ENCODE data around the gene TRABD2A. TPM values are rescaled to one million over a fixed set of nuclear protein-coding genes. Genes with fewer than 3 reads are reported as not detected.
A peak's percentile ranks its signal among the peaks of the same experiment; 100 is the strongest.
"Not testable (repeated sequence)": the region's sequence is repeated elsewhere in the genome, so short reads cannot be mapped to it uniquely, and the experiment has no call there.

Gene TRABD2A
- total and polyA plus RNA-seq, 4 experiments from 2014 or later, result 67.1 to 90.7 (median 82.2) TPM

- H3K27me3 Mint-ChIP-seq, result not testable (repeated sequence)
Observed at GRCh38 chr2:84875619-84876018, 5.3 kb downstream of the TRABD2A start.

GRCh38 chr2:84875213-84875560 is 5.7 kb downstream of the TRABD2A start:
- H3K4me1 Mint-ChIP-seq, result peaks cover 59 to 89% (median 75%) of the 10 kb centered on the region in 4 donors
- H3K27me3 ChIP-seq (ENCODE audit: insufficient read depth, low read length), result no peaks in the 10 kb centered on the region
- intact Hi-C loops (cut with micrococcal nuclease), result no loop called here
- peak overlapping the region; percentile 0 to 97 (median 62) for H3K4me3 Mint-ChIP-seq
- no peak for DNase-seq
- peaks cover 7% of the 10 kb centered on the region for H3K36me3 ChIP-seq (ENCODE audit: insufficient read depth, low read length)
- CTCF ChIA-PET (ENCODE audit: partially characterized antibody), result interaction anchor here (0.6 to 3.8 kb wide), 8 partner anchors 10 to 389 kb away, joined by 3 to 35 read pairs (median 3); no protein-coding TSS in a partner anchor
- no peaks in the 10 kb centered on the region for H3K27me3 Mint-ChIP-seq
- peaks cover 81% of the 10 kb centered on the region for H3K4me1 ChIP-seq (ENCODE audit: insufficient read depth, low read length)
- H3K27ac ChIP-seq (ENCODE audit: low read depth, low read length), result peak overlapping the region; percentile 16
- H3K9me3 ChIP-seq (ENCODE audit: control insufficient read depth in 1 of 2, low read length in 2 of 2), result no peaks in the 10 kb centered on the region
- H3K27ac Mint-ChIP-seq, result peak overlapping the region; percentile 65 to 96 (median 86)
- POLR2A ChIA-PET (ENCODE audit: partially characterized antibody), result interaction anchor here (0.9 kb wide), 1 partner anchor 34 kb away, joined by 3 read pairs; no protein-coding TSS in a partner anchor
- no peaks in the 10 kb centered on the region for H3K9me3 Mint-ChIP-seq
- H3K4me3 ChIP-seq (ENCODE audit: low read length in 2 of 2), result no peak overlapping the region
- H3K36me3 Mint-ChIP-seq, result peaks cover 21 to 41% of the 10 kb centered on the region in 2 donors

More at GRCh38 chr2:84875619-84876018, 5.3 kb downstream of the TRABD2A start:
- peaks cover 55 to 89% (median 70%) of the 10 kb centered on the region in 4 donors for H3K4me1 Mint-ChIP-seq
- H3K9me3 ChIP-seq (ENCODE audit: control insufficient read depth in 1 of 2, low read length in 2 of 2); H3K9me3 Mint-ChIP-seq; intact Hi-C loops (cut with micrococcal nuclease); DNase-seq; H3K27me3 ChIP-seq (ENCODE audit: insufficient read depth, low read length); H3K4me3 ChIP-seq (ENCODE audit: low read length in 2 of 2); H3K36me3 ChIP-seq (ENCODE audit: insufficient read depth, low read length): not testable (repeated sequence)
- Histone ChIP-seq H3K27ac (ENCODE audit: low read depth, low read length) (peak overlapping the region; percentile 16), H3K4me1 (ENCODE audit: insufficient read depth, low read length) (peaks cover 76% of the 10 kb centered on the region)
- peaks cover 16 to 40% of the 10 kb centered on the region in 2 donors for H3K36me3 Mint-ChIP-seq
- H3K4me3 Mint-ChIP-seq, result peak overlapping the region in 5 of 8 donors; percentile 11 to 97 (median 93)
- H3K27ac Mint-ChIP-seq, result peak overlapping the region; percentile 65 to 96 (median 88)
- ChIA-PET POLR2A (ENCODE audit: partially characterized antibody) (interaction anchor here (1.3 to 2.4 kb wide), 3 partner anchors 29 to 50 kb away, joined by 3 to 12 read pairs (median 5); no protein-coding TSS in a partner anchor), CTCF (ENCODE audit: partially characterized antibody) (interaction anchor here (0.6 to 3.8 kb wide), 8 partner anchors 11 to 389 kb away, joined by 3 to 35 read pairs (median 3); no protein-coding TSS in a partner anchor)

GRCh38 chr2:84874381-84875212 is 6.3 kb downstream of the TRABD2A start:
- CTCF ChIA-PET (ENCODE audit: partially characterized antibody), result interaction anchor here (1.1 to 7.9 kb wide), 4 partner anchors 17 to 133 kb away, joined by 3 to 64 read pairs (median 20); no protein-coding TSS in a partner anchor
- H3K9me3 ChIP-seq (ENCODE audit: control insufficient read depth in 1 of 2, low read length in 2 of 2), result no peaks in the 10 kb centered on the region
- intact Hi-C loops (cut with micrococcal nuclease), result no loop called here
- Mint-ChIP-seq H3K27me3 (no peaks in the 10 kb centered on the region), H3K4me3 (peak overlapping the region; percentile 0 to 97 (median 57)), H3K4me1 (peaks cover 62 to 89% (median 79%) of the 10 kb centered on the region in 4 donors), H3K27ac (peak overlapping the region; percentile 65 to 96 (median 86)), H3K9me3 (no peaks in the 10 kb centered on the region), H3K36me3 (peaks cover 25 to 40% of the 10 kb centered on the region in 2 donors)
- H3K4me3 ChIP-seq (ENCODE audit: low read length in 2 of 2), result no peak overlapping the region
- peaks cover 7% of the 10 kb centered on the region for H3K36me3 ChIP-seq (ENCODE audit: insufficient read depth, low read length)
- H3K27ac ChIP-seq (ENCODE audit: low read depth, low read length), result peak overlapping the region; percentile 16
- POLR2A ChIA-PET (ENCODE audit: partially characterized antibody), result interaction anchor here (0.7 to 0.9 kb wide), 2 partner anchors 33 to 51 kb away, joined by 3 read pairs; no protein-coding TSS in a partner anchor
- peaks cover 87% of the 10 kb centered on the region for H3K4me1 ChIP-seq (ENCODE audit: insufficient read depth, low read length)
- no peaks in the 10 kb centered on the region for H3K27me3 ChIP-seq (ENCODE audit: insufficient read depth, low read length)
- peak in 1 of 5 donors; percentile 71 for DNase-seq

GRCh38 chr2:84873350-84873749 is 7.5 kb downstream of the TRABD2A start:
- intact Hi-C loops (cut with micrococcal nuclease), result no loop called here

GRCh38 chr2:84872691-84873090 is 8.2 kb downstream of the TRABD2A start:
- ChIA-PET POLR2A (ENCODE audit: partially characterized antibody) (interaction anchor here (1.1 to 2.8 kb wide), 2 partner anchors 8 to 33 kb away, joined by 7 to 13 read pairs; partner anchors contain the start of genes TMSB10 and TRABD2A), CTCF (ENCODE audit: partially characterized antibody) (interaction anchor here (0.8 to 7.9 kb wide), 3 partner anchors 16 to 53 kb away, joined by 3 to 64 read pairs (median 4); no protein-coding TSS in a partner anchor)
- H3K27ac Mint-ChIP-seq, result peak overlapping the region in 3 of 7 donors; percentile 6 to 70 (median 17)
- H3K27me3 Mint-ChIP-seq; H3K9me3 Mint-ChIP-seq; H3K27me3 ChIP-seq (ENCODE audit: insufficient read depth, low read length); H3K27ac ChIP-seq (ENCODE audit: low read depth, low read length); H3K4me3 ChIP-seq (ENCODE audit: low read length in 2 of 2); H3K9me3 ChIP-seq (ENCODE audit: control insufficient read depth in 1 of 2, low read length in 2 of 2); DNase-seq; H3K4me3 Mint-ChIP-seq; intact Hi-C loops (cut with micrococcal nuclease): not testable (repeated sequence)
- H3K36me3 ChIP-seq (ENCODE audit: insufficient read depth, low read length), result peaks cover 11% of the 10 kb centered on the region
- peaks cover 30 to 48% of the 10 kb centered on the region in 2 donors for H3K36me3 Mint-ChIP-seq
- peaks cover 56 to 87% (median 75%) of the 10 kb centered on the region in 4 donors for H3K4me1 Mint-ChIP-seq
- H3K4me1 ChIP-seq (ENCODE audit: insufficient read depth, low read length), result peaks cover 80% of the 10 kb centered on the region

More at GRCh38 chr2:84873350-84873749, 7.5 kb downstream of the TRABD2A start:
- peaks cover 86% of the 10 kb centered on the region for H3K4me1 ChIP-seq (ENCODE audit: insufficient read depth, low read length)
- ChIA-PET POLR2A (ENCODE audit: partially characterized antibody) (no interaction called here), CTCF (ENCODE audit: partially characterized antibody) (interaction anchor here (0.9 to 7.9 kb wide), 2 partner anchors 15 to 52 kb away, joined by 4 to 64 read pairs; no protein-coding TSS in a partner anchor)
- Mint-ChIP-seq H3K4me3 (peak overlapping the region in 1 of 8 donors; percentile 65), H3K4me1 (peaks cover 61 to 88% (median 79%) of the 10 kb centered on the region in 4 donors), H3K27ac (peak overlapping the region; percentile 38 to 96 (median 72)), H3K9me3 (no peaks in the 10 kb centered on the region), H3K27me3 (no peaks in the 10 kb centered on the region), H3K36me3 (peaks cover 25 to 48% of the 10 kb centered on the region in 2 donors)
- no peak overlapping the region for H3K27ac ChIP-seq (ENCODE audit: low read depth, low read length)
- H3K4me3 ChIP-seq (ENCODE audit: low read length in 2 of 2), result no peak overlapping the region
- H3K27me3 ChIP-seq (ENCODE audit: insufficient read depth, low read length), result no peaks in the 10 kb centered on the region
- peaks cover 11% of the 10 kb centered on the region for H3K36me3 ChIP-seq (ENCODE audit: insufficient read depth, low read length)
- H3K9me3 ChIP-seq (ENCODE audit: control insufficient read depth in 1 of 2, low read length in 2 of 2), result no peaks in the 10 kb centered on the region
- no peak for DNase-seq

GRCh38 chr2:84870306-84870705 is 10.6 kb downstream of the TRABD2A start:
- peaks cover 75% of the 10 kb centered on the region for H3K4me1 ChIP-seq (ENCODE audit: insufficient read depth, low read length)
- H3K4me3 ChIP-seq (ENCODE audit: low read length in 2 of 2), result no peak overlapping the region
- CTCF ChIA-PET (ENCODE audit: partially characterized antibody), result interaction anchor here (0.8 to 7.9 kb wide), 7 partner anchors 11 to 344 kb away, joined by 3 to 64 read pairs (median 6); partner anchors contain the start of gene TRABD2A
- peaks cover 29 to 54% of the 10 kb centered on the region in 2 donors for H3K36me3 Mint-ChIP-seq
- no peak for DNase-seq
- H3K9me3 Mint-ChIP-seq, result peaks cover 0 to 4% (median 0%) of the 10 kb centered on the region in 8 donors
- H3K9me3 ChIP-seq (ENCODE audit: control insufficient read depth in 1 of 2, low read length in 2 of 2), result no peaks in the 10 kb centered on the region
- H3K27me3 ChIP-seq (ENCODE audit: insufficient read depth, low read length), result no peaks in the 10 kb centered on the region
- H3K4me3 Mint-ChIP-seq, result peak overlapping the region in 6 of 8 donors; percentile 4 to 74 (median 38)
- no peak overlapping the region for H3K27ac ChIP-seq (ENCODE audit: low read depth, low read length)
- peaks cover 11% of the 10 kb centered on the region for H3K36me3 ChIP-seq (ENCODE audit: insufficient read depth, low read length)
- H3K27me3 Mint-ChIP-seq, result no peaks in the 10 kb centered on the region
- peak overlapping the region; percentile 48 to 93 (median 81) for H3K27ac Mint-ChIP-seq
- intact Hi-C loops (cut with micrococcal nuclease), result no loop called here
- H3K4me1 Mint-ChIP-seq, result peaks cover 56 to 87% (median 72%) of the 10 kb centered on the region in 4 donors
- POLR2A ChIA-PET (ENCODE audit: partially characterized antibody), result interaction anchor here (0.9 to 3.4 kb wide), 6 partner anchors 9 to 55 kb away, joined by 3 to 19 read pairs (median 4); partner anchors contain the start of gene TMSB10
